Adipocyte (in vitro differentiated cells): ENCODE results near the gene SH2D6.
A peak's percentile ranks its signal among the peaks of the same experiment; 100 is the strongest.
"Not testable (repeated sequence)": the region's sequence is repeated elsewhere in the genome, so short reads cannot be mapped to it uniquely, and the experiment has no call there.

ENCODE experiments used
- DNase-seq: peaks from one replicate; pipeline ENCODE4 v3.0.0-alpha.2; 2015; ENCODE audit warnings: low read depth
- H3K27me3 ChIP-seq: replicated peaks from 2 replicates; pipeline ENCODE4 v1.7.0; 2013; ENCODE audit warnings: mild to moderate bottlenecking, low read length, moderate library complexity; ENCODE audit not compliant: control insufficient read depth, insufficient read depth
- H3K36me3 ChIP-seq: 2 replicates; pipeline ENCODE4 v1.7.0; 2013; ENCODE audit warnings: low read length, mild to moderate bottlenecking, moderate library complexity; ENCODE audit not compliant: control insufficient read depth, insufficient read depth, severe bottlenecking
- H3K4me1 ChIP-seq: 2 replicates; pipeline ENCODE4 v1.7.0; 2013; ENCODE audit warnings: mild to moderate bottlenecking, low read length, moderate library complexity; ENCODE audit not compliant: control insufficient read depth, insufficient read depth
- H3K4me3 ChIP-seq: 2 replicates; pipeline ENCODE4 v1.7.0; 2013; ENCODE audit warnings: mild to moderate bottlenecking, low read length, moderate library complexity
- H3K9ac ChIP-seq: 2 replicates; pipeline ENCODE4 v1.7.0; 2013; ENCODE audit warnings: mild to moderate bottlenecking, low read length, moderate library complexity
- H3K9me3 ChIP-seq: 2 replicates; pipeline ENCODE4 v1.7.0; 2013; ENCODE audit warnings: mild to moderate bottlenecking, low read length, moderate library complexity; ENCODE audit not compliant: control insufficient read depth

The SH2D6 gene

GRCh38 chr2:85414421-85414759, 4.1 kb upstream of the SH2D6 start:
- H3K36me3 ChIP-seq, H3K27me3 ChIP-seq, DNase-seq, H3K9me3 ChIP-seq: not testable (repeated sequence)
- H3K4me3 ChIP-seq: peak overlapping the region; percentile 87
- peak overlapping the region; percentile 86 for H3K9ac ChIP-seq
- H3K4me1 ChIP-seq: peaks cover 36% of the 10 kb centered on the region

DNA sequence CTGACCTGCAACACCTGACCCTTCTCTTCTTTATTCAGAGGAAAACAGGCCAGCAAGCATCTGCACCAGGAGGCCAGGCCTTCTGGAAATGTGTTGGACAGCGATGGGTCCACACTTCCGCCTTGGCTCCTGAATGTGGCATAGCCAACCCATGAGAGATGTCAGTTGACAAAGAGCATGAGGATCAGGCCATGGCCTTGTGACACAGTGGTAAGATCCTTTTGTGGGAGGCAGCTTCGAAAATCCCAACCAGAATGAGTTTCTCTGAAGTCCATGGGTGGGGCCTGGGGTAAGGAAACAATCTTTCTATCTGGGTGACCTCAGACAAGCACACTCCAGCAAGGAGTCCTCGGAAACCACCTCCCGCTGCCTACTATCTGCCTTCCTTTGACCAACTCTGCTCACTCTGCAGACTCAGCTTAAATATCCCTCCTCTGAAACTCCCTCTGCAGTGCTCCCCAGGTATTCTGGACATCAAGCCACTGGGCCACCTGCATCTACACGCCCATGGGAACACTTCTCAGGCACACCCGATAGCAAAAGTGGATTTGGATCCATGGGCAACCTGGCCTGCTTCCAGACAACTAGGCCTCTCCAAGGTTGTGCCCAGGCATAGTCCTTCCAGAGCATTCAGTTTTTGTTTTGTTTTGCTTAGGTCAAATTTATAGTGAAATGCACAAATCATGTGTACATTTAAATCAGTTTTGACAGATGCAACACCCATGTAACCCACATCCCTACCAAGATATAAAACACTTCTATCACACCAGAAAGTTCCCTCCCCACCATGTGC, 3.6 kb upstream of the SH2D6 start:
- Histone ChIP-seq H3K4me3 (no peak overlapping the region), H3K27me3 (no peaks in the 10 kb centered on the region), H3K36me3 (no peaks in the 10 kb centered on the region), H3K4me1 (peaks cover 41% of the 10 kb centered on the region), H3K9ac (no peak overlapping the region), H3K9me3 (no peaks in the 10 kb centered on the region)
- no peak for DNase-seq

- no peak overlapping the region for H3K4me3 ChIP-seq
- H3K36me3 ChIP-seq: no peaks in the 10 kb centered on the region
- H3K4me1 ChIP-seq: peaks cover 44% of the 10 kb centered on the region
- no peak overlapping the region for H3K9ac ChIP-seq
- DNase-seq: no peak
- H3K27me3 ChIP-seq: no peaks in the 10 kb centered on the region
- H3K9me3 ChIP-seq: no peaks in the 10 kb centered on the region
Observed at GRCh38 chr2:85415980-85416650, 2.4 kb upstream of the SH2D6 start.

GRCh38 chr2:85419009-85419675, 628 bp downstream of the SH2D6 start:
- peak overlapping the region; percentile 89 for H3K4me3 ChIP-seq
- peak overlapping the region; percentile 95 for H3K9ac ChIP-seq

GRCh38 chr2:85420536-85421259, 2.2 kb downstream of the SH2D6 start:
- peaks cover 32% of the 10 kb centered on the region for H3K4me1 ChIP-seq
- peak; percentile 90 for DNase-seq
- H3K9ac ChIP-seq: peak overlapping the region; percentile 95
- no peaks in the 10 kb centered on the region for H3K27me3 ChIP-seq
- H3K9me3 ChIP-seq: no peaks in the 10 kb centered on the region
- H3K4me3 ChIP-seq: peak overlapping the region; percentile 68
- H3K36me3 ChIP-seq: no peaks in the 10 kb centered on the region

More at GRCh38 chr2:85419009-85419675, 628 bp downstream of the SH2D6 start:
- H3K9me3 ChIP-seq: no peaks in the 10 kb centered on the region
- DNase-seq: no peak
- no peaks in the 10 kb centered on the region for H3K27me3 ChIP-seq
- peaks cover 35% of the 10 kb centered on the region for H3K4me1 ChIP-seq
- no peaks in the 10 kb centered on the region for H3K36me3 ChIP-seq

DNA sequence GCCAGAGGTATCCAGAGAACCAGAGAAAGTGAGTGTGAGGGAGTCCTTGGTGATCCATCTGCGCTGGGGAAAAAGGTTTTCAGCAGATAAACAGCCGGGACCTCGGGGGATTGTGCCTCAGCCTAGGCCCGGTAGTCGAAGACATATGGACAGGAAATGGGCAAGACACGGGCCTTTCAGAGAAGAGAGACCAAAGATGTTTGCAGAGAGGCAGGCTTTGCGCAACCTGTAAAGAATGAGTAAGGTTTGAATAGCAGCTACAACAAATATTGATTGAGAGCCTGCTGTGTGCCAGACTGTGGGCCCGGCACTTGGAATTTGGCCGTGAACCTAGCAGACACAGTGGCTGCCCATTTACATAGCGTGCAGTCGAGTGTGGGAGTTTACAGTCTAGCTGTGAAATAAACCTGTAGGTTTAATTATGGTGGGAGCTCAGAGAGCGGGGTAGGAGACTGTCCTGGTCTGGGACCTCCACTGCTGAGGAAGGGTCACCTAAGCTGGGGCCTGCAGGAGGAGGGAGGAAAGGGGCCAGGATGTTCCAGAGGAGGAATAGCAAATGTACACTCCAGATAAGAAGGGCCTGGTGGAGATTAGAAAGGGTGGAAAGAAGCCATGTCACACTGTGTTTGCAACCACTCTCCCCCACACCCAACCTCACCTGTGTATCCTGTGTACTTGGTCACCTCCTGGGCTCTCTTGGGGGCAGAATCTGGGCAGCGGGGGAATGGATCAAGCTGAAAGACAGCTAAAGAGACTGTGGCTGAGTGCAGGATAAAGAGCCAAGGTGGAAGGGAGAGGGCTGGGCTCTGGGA, 3.0 kb downstream of the SH2D6 start:
- H3K4me3 ChIP-seq: peak overlapping the region; percentile 30
- H3K36me3 ChIP-seq: no peaks in the 10 kb centered on the region
- peaks cover 32% of the 10 kb centered on the region for H3K4me1 ChIP-seq
- no peaks in the 10 kb centered on the region for H3K27me3 ChIP-seq
- DNase-seq: no peak
- peak overlapping the region; percentile 95 for H3K9ac ChIP-seq
- no peaks in the 10 kb centered on the region for H3K9me3 ChIP-seq

DNA sequence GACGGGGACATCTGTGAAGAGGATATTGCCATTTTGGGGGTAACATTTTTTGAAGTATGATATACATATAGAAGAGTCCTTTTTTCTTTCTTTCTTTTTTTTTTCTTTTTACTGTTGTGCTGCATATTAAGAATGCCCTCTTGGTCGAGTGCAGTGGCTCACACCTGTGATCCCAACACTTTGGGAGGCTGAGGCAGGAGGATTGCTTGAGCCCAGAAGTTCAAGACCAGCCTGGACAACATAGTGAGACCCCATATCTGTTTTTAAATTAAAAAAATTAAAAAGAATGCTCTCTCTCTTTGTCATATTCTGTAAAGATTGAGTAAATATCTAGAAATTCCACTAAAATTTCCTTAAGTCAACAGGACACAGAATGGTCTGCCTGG, 3.6 kb downstream of the SH2D6 start:
- H3K9ac ChIP-seq: no peak overlapping the region
- no peak overlapping the region for H3K4me3 ChIP-seq
- H3K27me3 ChIP-seq: no peaks in the 10 kb centered on the region
- peaks cover 34% of the 10 kb centered on the region for H3K4me1 ChIP-seq
- no peaks in the 10 kb centered on the region for H3K9me3 ChIP-seq
- H3K36me3 ChIP-seq: no peaks in the 10 kb centered on the region
- DNase-seq: no peak

- Histone ChIP-seq H3K27me3 (no peaks in the 10 kb centered on the region), H3K4me1 (peaks cover 34% of the 10 kb centered on the region), H3K4me3 (no peak overlapping the region), H3K36me3 (no peaks in the 10 kb centered on the region), H3K9ac (no peak overlapping the region), H3K9me3 (no peaks in the 10 kb centered on the region)
- DNase-seq: no peak
Observed at GRCh38 chr2:85423525-85423924, 5.0 kb downstream of the SH2D6 start.

GRCh38 chr2:85425588-85425987, 7.1 kb downstream of the SH2D6 start:
- peaks cover 18% of the 10 kb centered on the region for H3K4me1 ChIP-seq
- H3K36me3 ChIP-seq: no peaks in the 10 kb centered on the region
- no peaks in the 10 kb centered on the region for H3K27me3 ChIP-seq
- H3K4me3 ChIP-seq: no peak overlapping the region
- DNase-seq: no peak
- no peak overlapping the region for H3K9ac ChIP-seq
- H3K9me3 ChIP-seq: no peaks in the 10 kb centered on the region

GRCh38 chr2:85427300-85427835, 8.9 kb downstream of the SH2D6 start:
- H3K4me3 ChIP-seq: no peak overlapping the region
- H3K27me3 ChIP-seq: no peaks in the 10 kb centered on the region
- peaks cover 12% of the 10 kb centered on the region for H3K4me1 ChIP-seq
- H3K36me3 ChIP-seq: no peaks in the 10 kb centered on the region
- no peak for DNase-seq
- H3K9ac ChIP-seq: no peak overlapping the region
- no peaks in the 10 kb centered on the region for H3K9me3 ChIP-seq
